Cortex of kidney (tissue), 1 donor: ENCODE measurements around the gene CREB3L2.
"Not testable (repeated sequence)": the region's sequence is repeated elsewhere in the genome, so short reads cannot be mapped to it uniquely, and the experiment has no call there.

ENCODE experiments used
- DNase-seq: peaks from one replicate; lab custom pipeline; 2025; lab: John Stamatoyannopoulos, UW

Gene CREB3L2

DNA sequence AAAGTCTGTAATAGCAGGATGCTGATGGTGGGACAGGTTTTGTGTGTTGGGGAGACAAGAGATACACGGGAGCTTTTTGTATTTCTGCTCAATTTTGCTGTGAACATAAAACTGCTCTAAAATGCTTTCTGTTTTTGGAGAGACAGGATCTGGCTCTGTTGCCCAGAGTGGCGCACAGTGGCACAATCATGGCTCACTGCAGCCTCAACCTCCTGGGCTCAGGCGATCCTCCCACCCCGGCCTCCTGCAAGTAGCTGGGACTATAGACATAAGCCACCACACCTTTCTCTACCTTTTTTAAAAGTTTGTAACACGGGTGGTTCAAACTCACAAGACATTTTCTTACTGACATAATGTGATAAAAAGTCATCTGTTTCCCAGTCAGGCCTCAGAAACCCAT is 14.3 kb downstream of the CREB3L2 start:
- no peak for DNase-seq

DNA sequence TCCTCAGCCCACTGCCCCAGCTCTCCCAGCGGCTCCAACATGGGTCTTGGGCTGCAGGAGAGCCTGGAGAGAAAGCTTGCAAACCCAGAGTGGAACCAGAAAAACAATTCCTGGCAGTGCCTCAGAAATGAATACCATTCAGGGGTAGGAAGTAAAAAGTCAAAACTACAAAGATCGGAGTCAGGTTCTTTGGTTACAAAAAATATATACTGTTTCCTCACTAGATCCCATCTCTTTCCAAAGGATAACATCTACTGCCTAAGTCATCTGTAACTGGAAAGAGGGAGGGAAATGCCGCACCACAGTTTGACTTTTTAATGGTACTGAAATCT is 14.9 kb downstream of the CREB3L2 start:
- no peak for DNase-seq

DNA sequence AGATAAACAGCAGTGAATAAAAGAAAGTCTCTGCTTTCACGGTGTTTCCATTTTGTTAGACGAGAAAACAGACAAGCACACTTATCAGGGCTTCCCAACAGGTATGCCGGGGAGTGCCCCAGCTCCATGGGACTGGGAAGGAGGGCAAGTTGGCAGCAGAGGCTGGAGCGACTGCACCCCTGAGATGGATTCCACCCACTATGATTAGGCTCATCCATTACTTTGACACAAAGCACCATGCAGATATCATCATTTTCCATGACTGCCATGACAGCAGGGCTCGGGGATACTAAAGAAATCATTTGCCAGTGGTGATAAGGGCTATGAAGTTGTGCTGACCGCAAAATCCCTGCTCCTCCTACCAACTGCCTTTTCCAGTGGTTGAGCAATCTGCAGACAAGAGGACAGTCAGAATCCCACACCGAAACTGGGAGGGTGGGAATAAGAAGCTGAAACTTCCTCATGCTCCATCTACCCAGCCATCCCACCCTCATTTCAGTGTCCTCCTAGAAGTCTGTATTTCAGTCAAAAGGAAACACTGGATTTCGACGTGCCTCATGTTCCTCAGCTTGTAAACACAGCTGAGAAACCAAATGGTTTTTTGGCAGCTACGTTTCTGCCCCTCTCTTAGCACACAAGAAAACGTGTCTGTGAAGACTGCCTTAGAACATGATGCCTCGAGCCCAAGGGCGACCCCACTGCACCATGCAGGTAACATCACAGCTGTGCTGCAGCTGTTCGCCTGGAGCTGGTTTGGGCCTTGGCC is 15.5 kb downstream of the CREB3L2 start:
- no peak for DNase-seq

DNA sequence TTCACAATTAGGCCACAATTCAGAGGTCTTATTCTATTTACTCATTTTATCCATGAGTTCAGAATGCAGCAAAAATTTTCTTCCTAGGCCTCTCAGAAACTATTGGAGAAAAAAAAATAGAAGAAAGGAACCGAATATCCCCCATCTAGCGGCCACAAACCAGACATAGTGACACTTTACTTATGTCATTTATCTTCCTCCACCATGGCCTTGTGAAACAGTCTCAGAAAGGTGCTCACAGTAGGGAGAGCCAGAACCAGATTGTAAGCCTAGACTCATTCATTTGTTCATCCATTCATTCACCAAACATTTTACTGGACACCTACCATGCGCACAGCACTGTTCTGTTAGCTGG is 16.0 kb downstream of the CREB3L2 start:
- DNase-seq, result no peak

DNA sequence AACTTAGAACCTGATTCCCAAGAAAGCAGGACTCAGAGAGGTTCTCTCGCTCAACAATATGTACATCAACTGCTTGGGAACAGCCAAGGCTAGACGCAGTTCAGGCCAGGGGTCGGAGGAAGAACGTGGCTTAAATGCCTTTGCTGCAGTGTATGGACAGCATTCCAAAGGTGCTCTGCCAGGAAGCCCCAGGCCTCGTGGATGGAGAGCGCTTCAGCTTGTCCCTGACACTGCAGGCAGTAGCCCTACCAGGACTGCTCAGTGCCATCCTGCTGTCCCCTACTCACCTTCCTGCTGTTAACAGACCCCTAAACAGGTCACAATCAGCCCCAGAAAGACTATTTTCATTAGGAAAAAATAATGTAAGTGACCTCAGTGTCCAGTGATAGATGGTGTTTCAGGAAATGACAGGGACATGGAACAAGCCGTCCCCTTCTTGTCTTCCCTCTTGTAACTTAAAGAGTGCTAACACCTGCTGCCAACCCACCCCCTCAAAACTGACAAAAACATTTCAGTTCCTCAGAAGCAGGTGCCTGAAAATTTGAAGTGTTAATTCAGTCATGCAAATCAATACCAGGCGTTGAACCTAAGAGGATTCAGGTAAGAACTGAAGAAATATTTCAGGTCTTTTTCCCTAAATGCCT is 16.5 kb downstream of the CREB3L2 start:
- DNase-seq, result no peak

DNA sequence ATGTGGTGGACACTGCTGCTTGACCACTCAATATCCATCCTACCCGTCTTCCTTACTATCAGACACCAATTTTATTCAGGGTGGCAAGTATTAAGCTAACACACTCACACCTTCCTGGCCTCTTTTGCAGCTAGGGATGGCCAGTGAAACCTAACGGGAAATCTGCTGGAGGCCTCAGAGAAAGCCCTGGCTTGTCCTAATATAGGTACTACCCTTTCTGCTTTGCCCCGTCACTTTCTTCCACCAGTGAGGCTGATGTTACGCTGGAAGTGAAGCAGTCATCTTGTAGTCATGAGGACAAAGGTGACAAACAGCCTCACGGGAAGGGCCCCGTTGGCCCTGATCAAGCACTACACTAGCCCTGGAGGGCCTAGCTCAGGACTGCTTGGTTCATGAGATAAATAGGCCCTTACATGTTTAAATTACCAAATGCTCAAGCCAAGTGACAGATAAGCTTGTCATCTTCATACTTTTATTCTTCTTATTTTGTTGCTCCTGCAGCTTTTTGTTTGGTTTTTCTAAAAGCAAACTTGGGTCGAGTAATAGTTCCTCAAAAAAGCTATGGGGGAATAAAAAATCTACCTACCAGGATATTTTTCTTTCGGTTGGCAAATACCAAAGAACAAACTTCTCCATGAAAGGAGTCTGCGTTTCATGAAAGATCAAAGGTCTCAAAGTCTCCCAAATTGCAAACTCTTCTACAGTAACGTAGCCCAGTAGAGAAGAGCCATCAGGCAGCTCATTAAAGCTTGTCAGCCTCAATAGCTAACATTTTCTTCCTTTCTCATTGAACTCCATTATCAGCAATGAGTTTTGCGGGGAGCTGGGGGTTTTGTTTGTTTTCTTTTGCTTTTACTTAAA is 17.5 kb downstream of the CREB3L2 start:
- DNase-seq, result no peak

DNA sequence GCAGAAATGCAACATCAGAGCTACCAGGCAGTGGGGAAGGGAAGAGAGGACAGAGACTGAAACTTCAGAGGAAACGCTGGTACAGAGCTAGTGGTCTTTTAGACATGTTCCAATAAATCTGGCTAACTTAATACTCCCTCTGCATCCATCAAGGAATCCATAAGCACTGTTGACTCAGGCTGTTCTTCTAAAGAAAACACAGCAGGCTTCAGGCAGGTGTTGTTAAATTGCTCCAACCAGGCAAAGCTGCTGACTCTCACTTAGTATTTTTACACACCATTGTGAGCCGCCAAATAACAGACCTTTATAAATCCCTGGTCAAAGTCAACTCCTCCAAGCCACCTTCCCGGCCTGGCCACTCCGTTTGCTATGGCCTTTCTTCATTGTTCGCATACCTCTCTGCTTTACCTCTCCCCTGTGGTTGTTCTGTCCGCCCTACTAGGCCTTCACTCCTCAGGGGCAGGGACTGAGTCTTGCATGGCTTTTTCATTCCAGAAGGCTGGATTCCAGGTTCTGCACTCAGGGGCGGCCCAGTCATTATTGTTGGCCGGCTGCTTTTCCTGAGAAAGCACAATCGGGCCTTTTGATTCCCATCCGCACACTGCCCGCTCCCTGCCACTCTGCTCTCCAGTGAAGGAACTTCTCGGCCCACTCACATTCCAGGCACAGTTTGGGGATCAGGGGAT is 18.4 kb downstream of the CREB3L2 start:
- DNase-seq, result no peak

DNA sequence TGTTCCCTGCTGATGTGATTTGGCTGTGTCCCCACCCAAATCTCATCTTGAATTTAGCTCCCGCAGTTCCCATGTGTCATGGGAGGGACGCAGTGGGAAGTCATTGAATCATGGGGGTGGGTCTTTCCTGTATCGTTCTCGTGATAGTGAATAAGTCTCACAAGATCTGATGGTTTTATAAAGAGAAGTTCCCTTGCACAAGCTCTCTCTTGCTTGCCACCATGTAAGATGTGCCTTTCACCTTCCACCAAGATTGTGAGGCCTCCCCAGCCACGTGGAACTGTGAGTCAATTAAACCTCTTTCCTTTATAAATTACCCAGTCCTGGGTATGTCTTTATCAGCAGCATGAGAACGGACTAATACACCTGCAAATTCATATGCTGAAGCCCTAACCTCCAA is 19.5 kb downstream of the CREB3L2 start:
- DNase-seq, result not testable (repeated sequence)

DNA sequence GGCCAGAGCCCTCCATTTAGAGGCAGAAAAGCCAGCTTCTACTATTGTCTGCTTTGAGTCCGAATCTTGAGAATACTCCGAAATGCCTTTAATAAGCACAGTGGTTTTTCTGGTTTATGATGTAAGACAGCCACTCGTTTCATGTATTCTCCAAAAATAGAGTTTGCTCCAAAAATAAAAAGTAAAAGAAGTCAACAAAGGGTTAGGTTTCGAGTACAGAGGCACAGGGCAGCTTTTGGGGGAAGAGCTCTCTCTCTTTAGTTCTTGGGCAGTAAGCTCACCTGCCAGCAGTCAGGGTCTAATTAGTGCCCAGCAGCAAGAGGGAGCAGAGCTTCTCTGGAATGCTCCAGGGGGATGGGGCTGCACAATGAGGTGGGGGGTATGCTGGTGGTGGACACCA is 20.2 kb downstream of the CREB3L2 start:
- no peak for DNase-seq

DNA sequence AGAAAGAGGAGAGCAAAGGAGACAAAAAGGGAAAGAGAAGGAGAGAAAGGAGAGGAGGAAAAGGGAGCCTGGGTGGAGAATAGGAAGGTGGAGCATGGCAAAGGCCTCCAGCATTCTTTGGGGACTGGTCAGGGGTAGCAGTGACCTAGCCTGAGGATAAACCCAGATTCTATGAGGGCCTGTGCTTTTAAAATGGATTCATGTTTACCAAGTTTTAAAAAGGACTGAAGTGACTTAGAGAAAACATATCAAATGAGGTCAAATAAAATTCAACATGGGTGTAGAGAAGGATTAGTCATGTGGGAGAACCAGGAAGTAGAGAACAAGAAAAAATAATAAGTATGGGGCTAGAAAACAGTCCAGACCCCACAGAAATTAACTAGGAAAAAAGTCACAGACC is 20.7 kb downstream of the CREB3L2 start:
- no peak for DNase-seq

DNA sequence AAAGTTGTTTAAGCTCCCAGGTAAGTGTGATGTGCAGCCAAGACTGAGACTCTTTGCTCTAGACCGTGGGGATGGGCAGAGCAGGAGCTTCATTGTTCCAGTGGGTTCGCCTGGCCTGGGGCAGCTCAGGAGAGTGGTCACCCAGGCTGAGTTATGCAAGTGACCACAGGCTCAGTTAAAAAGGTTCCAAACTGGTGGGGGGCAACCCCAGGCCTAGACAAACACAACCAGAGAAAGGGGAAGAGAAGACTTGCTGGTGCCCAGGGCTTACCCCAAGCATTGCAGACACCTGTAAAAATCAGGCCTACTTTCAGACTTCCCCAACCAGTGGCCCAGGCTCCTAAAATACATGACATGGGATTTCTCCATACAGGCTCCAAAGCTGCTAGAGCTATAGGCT is 21.6 kb downstream of the CREB3L2 start:
- no peak for DNase-seq

DNA sequence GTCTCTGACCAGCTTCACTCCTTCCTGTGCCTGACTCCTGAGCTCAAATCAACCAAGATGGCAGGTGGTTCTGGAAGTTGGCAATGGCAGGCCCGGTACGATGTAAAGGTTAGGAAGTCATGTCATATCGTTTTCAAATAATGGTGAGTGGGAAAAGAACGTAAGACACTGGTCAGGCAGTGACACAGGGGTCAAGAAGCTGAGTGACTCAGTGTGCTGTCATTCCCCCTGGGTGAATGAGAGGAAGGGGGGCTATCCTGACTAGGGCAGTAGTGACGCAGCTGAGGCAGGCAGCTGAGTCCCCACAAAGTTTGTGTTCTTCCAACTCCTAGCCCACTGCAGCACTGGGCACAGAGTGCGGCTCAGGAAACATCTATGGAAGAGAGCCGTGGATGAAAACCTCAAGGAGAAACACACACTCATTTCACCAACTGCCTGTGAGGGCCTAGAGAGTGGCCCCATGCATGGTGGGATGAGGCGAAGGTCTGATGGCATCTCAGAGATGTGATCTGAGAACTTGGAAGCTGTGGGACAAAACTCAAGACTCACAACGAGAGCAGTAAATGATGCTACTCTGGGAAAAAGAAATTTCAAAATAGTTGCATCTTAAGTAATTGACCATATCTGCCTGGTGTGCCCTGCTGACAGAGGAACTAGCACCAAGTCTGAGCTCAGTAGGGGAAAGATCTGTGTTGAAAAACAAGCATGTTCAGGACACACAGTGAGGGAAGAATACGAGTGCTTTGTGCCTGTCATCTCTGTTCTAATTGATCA is 23.2 kb downstream of the CREB3L2 start:
- DNase-seq, result no peak

DNA sequence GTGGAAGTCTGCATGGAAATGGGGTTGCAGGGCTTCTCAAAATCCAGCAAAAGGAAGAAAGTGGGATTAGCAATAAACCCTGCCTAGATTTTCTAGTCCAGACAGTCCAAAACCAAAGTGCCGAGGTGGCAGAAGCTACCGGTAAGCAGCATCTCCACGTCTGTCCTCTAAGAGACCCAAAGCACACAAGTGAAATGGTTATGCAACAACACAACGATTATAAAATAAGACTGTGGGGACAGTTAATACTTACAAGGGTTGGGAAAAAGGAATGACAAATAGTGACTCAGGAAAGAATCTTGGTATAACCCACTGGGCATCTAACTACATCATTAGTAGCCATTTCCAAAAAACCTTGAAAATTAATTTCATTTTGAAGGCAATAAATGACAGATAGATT is 24.7 kb downstream of the CREB3L2 start:
- no peak for DNase-seq

DNA sequence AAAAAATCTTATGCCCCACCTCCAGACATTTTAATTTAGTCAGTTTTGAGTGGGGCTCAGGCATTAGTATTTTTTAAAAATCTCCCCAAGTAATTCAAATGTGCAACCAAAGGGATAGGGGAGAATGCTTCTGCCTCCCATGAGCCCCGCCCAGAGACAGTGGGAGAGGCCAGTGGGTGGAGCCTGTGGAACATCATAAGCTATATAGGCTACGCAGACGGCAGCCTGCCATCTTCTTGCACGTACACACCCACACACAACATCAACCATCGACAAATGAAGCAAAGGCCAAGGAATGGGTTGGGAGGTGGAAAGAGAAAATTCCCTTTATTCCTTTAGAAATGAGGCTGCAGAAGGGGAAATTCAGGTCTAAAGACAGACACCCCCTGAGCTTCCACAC is 25.2 kb downstream of the CREB3L2 start:
- DNase-seq, result no peak

DNA sequence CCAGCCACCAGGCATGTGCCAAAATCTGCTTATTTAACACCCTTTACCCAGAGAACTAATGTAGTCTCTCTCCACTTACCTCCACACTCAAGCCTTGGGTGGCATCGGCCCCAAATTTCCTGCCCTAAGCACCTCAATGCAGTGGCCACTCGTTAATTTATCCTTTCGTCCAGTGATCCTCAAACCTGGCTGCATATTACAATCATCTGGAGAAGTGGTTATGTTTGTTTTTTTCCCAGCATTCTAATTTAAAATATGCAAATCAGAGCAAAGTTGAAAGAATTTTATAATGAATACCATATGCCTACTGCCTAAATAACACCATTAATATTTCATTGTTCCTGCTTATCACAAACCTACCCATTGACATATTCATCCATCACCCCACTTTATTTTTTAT is 25.7 kb downstream of the CREB3L2 start:
- DNase-seq, result no peak

DNA sequence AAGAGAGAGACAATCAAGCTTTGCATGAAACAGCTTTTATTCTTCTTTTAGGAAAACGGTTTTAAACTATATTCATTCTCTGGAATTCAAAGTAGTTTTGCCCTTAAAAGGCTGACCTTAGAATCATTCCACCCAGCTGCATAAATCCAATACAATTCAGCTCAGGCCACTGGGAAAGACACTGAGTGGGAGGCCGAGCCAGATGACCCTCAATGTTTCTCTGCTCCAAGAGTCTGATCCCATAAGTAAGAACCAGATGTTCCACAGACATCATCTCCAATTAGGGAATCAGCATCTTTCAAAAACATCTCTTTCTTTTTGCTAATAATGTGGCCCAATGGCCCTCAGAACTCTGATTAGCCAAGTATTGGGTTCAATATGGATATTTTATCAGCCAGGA is 26.1 kb downstream of the CREB3L2 start:
- no peak for DNase-seq

DNA sequence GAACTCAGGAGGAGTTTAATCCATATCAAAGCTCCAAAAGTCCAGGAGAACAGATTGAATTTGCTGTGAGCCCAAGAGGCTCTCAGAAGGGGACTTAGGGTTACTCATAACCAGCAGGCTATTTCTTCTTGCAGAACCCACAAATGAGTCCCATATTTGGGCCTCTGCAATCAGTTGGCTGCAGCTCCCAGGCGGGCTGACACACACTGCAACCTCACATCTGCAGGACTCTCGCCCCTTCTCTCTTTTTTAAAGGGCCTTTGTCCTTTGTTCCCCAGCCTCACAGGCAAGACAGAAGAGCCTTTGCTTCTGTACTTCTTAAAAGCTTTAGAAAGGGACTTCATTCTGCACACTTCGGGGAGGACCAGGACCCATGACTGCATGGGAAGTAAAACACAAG is 26.7 kb downstream of the CREB3L2 start:
- no peak for DNase-seq

DNA sequence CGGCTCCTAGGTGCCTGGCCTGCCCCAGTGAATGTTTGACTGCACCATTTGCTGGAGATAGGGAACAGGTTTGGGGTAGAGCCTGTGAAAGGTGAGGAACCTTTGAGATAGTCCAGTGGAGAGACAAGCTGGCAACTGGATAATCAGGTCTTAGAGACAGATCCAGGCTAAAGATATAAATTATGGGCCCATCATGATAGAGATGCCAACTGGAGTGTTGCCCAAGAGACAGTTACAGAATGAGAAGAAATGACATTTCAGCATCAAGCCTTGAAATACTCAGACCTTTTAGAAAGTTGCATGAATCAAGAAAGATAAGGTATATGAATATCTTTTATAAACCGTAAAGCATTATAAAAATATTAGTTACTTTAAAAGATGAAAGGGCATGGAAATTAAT is 27.1 kb downstream of the CREB3L2 start:
- no peak for DNase-seq

DNA sequence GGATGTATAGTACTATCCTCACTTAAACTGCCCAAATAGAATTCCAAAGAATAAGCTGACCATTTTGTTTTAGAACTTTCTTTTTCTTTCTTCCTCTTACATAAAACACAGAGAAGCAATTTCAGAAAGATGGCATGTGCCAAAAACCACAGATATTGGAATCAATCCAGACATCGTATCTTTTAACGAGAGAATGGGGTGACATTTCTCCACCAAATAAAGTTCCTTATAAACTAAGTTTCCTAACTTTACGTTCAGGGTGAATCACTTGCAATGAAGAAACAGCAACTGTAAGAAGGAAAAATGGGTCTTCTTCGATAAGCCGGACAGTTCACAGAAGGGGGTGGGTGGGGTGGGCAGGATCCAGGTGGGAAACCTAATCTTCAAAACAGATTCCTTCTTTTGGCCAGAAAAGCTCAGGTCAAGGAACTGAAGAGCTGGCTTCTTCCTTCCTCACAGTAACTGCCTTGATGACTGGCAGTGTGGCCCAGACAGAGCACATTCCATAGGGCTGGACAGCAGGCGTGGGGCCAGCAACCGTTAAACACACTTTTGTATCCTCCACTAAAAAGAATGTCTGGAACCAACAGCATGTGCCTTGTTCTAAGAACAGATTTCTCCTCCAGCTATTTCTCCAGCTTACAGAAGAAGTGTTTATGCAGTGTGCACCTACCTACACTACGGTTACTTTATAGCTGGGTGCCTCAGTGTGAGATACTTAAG is 31.5 kb downstream of the CREB3L2 start:
- no peak for DNase-seq

DNA sequence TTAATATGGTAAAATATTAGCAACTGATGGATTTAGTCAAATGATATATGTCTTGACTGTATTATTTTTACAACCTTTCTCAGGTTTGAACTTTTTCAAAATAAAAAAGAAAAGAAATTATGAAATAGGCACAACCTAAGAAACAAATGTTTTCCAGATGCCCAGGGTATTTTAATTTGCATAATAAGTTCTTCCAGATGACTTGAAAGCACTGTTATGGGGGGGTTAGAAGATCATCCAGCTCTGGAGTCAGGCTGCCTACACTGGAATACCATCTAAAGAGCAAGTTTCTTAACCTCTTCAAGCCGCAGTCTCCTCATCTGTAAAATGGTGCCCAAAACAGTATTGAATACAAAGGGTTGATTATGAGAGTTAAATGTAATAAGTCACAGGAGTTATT is 32.1 kb downstream of the CREB3L2 start:
- DNase-seq, result no peak

DNA sequence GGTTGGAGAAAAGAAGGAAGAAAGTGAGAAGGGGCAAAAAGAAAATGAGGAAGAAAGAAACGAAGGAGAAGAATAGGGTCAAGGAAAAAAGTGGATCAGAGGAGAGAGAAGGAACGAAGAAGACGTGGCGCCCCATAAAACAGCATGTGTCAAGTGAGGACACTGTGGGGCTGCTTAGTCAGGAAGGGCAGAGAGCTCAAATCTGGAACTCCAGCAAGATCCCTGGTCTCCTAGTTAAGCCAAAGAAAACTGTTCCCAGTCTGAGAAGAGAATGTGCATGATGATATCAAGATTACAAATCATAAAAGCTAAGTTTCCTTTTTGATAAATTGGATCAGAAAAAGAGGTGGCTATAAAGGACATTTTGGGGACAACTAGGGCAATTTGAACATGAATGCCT is 33.0 kb downstream of the CREB3L2 start:
- no peak for DNase-seq
